PC-9 (cell line): ENCODE measurements around the gene XYLT2.

Experiments
- EZH2 ChIP-seq: fragments of 200-600 bp; sonication (generic); IDR thresholded peaks from 2 replicates; pipeline ENCODE4 v1.8.0; 2017; ENCODE audit warnings: antibody characterized with exemption, low read depth
- TF ChIP-seq, protein P1 (sequence below): fragments of 200-600 bp; sonication (generic); conservative IDR thresholded peaks from 2 replicates; pipeline ENCODE4 v1.6.1; 2017; ENCODE audit warnings: mixed run types, antibody characterized with exemption, mild to moderate bottlenecking, moderate library complexity

DNA sequence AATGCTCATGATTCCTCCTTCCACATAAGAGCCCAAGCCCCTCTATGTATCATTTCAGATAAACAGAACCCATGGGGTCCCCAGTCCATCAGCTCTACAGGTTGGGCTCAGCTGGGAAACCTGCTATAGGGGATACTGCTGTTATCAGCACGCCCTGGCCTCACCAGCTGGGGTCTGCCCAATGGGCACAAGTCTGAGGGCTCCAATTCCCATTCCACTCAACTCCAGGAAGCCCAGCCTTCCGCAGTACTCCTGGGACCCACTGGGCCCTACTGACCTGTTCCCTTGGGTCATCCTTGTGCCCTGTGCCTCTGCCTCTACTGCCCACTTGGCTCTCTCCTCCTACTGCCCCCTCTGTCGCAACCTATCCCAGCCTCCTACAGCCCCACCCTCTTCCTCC is 16.2 kb upstream of the XYLT2 start:
- TF ChIP-seq, protein P1, sequence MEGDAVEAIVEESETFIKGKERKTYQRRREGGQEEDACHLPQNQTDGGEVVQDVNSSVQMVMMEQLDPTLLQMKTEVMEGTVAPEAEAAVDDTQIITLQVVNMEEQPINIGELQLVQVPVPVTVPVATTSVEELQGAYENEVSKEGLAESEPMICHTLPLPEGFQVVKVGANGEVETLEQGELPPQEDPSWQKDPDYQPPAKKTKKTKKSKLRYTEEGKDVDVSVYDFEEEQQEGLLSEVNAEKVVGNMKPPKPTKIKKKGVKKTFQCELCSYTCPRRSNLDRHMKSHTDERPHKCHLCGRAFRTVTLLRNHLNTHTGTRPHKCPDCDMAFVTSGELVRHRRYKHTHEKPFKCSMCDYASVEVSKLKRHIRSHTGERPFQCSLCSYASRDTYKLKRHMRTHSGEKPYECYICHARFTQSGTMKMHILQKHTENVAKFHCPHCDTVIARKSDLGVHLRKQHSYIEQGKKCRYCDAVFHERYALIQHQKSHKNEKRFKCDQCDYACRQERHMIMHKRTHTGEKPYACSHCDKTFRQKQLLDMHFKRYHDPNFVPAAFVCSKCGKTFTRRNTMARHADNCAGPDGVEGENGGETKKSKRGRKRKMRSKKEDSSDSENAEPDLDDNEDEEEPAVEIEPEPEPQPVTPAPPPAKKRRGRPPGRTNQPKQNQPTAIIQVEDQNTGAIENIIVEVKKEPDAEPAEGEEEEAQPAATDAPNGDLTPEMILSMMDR = no peak
- TF ChIP-seq EZH2 = no peak
